ENCODE measurements around the gene GPR107. TPM values are rescaled to one million over a fixed set of nuclear protein-coding genes. Genes with fewer than 3 reads are reported as not detected.

Gene GPR107
- total RNA-seq, 1 donor from 2014 or later: 21.8 TPM

GRCh38 chr9:130167927-130168326 lies 114.2 kb downstream of the GPR107 start:
- DNase-seq (ENCODE audit: missing footprints) (no peak), ATAC-seq (no peak)
- intact Hi-C loops (cut with DNase I): no loop called here

- ATAC-seq (no peak), DNase-seq (ENCODE audit: missing footprints) (no peak)
- intact Hi-C loops (cut with DNase I): loop anchor here (1.0 kb wide), 1 partner anchor 27 kb away; no protein-coding TSS in a partner anchor
These were observed 117.8 kb downstream of the GPR107 start for GRCh38 chr9:130171226-130172148.

GRCh38 chr9:130172161-130172857 lies 118.6 kb downstream of the GPR107 start, which contains the start of gene NCS1:
NCS1 (plus strand) TSS chr9:130172404; CDS start chr9:130172664, 260 bp downstream.
- ATAC-seq (peak; percentile 92), DNase-seq (ENCODE audit: missing footprints) (peak; percentile 83)
- intact Hi-C loops (cut with DNase I): loop anchor here (1.0 kb wide), 1 partner anchor 28 kb away; no protein-coding TSS in a partner anchor

- DNase-seq (ENCODE audit: missing footprints): no peak
- ATAC-seq: no peak
- intact Hi-C loops (cut with DNase I): loop anchor here (1.0 kb wide), 1 partner anchor 29 kb away; no protein-coding TSS in a partner anchor
These were observed 119.4 kb downstream of the GPR107 start for GRCh38 chr9:130172858-130173665.

GRCh38 chr9:130173666-130173983 lies 119.9 kb downstream of the GPR107 start:
- no peak for ATAC-seq
- intact Hi-C loops (cut with DNase I): no loop called here
- no peak for DNase-seq (ENCODE audit: missing footprints)

- intact Hi-C loops (cut with DNase I): no loop called here
- DNase-seq (ENCODE audit: missing footprints) (no peak), ATAC-seq (no peak)
These were observed 120.3 kb downstream of the GPR107 start for GRCh38 chr9:130174025-130174424.

GRCh38 chr9:130174920-130175321 lies 121.2 kb downstream of the GPR107 start:
- no peak for ATAC-seq
- intact Hi-C loops (cut with DNase I): no loop called here
- DNase-seq (ENCODE audit: missing footprints): no peak

- DNase-seq (ENCODE audit: missing footprints) (no peak), ATAC-seq (no peak)
- intact Hi-C loops (cut with DNase I): no loop called here
These were observed 121.6 kb downstream of the GPR107 start for GRCh38 chr9:130175355-130175754.

- intact Hi-C loops (cut with DNase I): no loop called here
- DNase-seq (ENCODE audit: missing footprints): no peak
- ATAC-seq: no peak
These were observed 123.1 kb downstream of the GPR107 start for GRCh38 chr9:130176760-130177159.

GRCh38 chr9:130177898-130178805 lies 124.4 kb downstream of the GPR107 start:
- intact Hi-C loops (cut with DNase I): no loop called here
- ATAC-seq (no peak), DNase-seq (ENCODE audit: missing footprints) (no peak)

- intact Hi-C loops (cut with DNase I): no loop called here
These were observed 125.7 kb downstream of the GPR107 start for GRCh38 chr9:130179331-130179907.

GRCh38 chr9:130180516-130180915 lies 126.8 kb downstream of the GPR107 start:
- DNase-seq (ENCODE audit: missing footprints) (no peak), ATAC-seq (no peak)
- intact Hi-C loops (cut with DNase I): no loop called here

More at GRCh38 chr9:130179331-130179907, 125.7 kb downstream of the GPR107 start:
- no peak for DNase-seq (ENCODE audit: missing footprints)
- ATAC-seq: no peak

GRCh38 chr9:130181678-130182380 lies 128.1 kb downstream of the GPR107 start:
- intact Hi-C loops (cut with DNase I): no loop called here

GRCh38 chr9:130182381-130182909 lies 128.7 kb downstream of the GPR107 start:
- no peak for DNase-seq (ENCODE audit: missing footprints)
- ATAC-seq: no peak
- intact Hi-C loops (cut with DNase I): no loop called here

More at GRCh38 chr9:130181678-130182380, 128.1 kb downstream of the GPR107 start:
- ATAC-seq (no peak), DNase-seq (ENCODE audit: missing footprints) (no peak)

- intact Hi-C loops (cut with DNase I): no loop called here
- DNase-seq (ENCODE audit: missing footprints) (no peak), ATAC-seq (no peak)
These were observed 129.5 kb downstream of the GPR107 start for GRCh38 chr9:130183133-130183762.

GRCh38 chr9:130185017-130185416 lies 131.3 kb downstream of the GPR107 start:
- ATAC-seq (no peak), DNase-seq (ENCODE audit: missing footprints) (no peak)
- intact Hi-C loops (cut with DNase I): no loop called here
